Spleen (tissue), 11 donors: ENCODE measurements around the gene PSMA7. TPM values are rescaled to one million over a fixed set of nuclear protein-coding genes. Genes with fewer than 3 reads are reported as not detected.

Source experiments
- DNase-seq: peaks from one replicate; pipeline ENCODE4 v3.0.0-alpha.2; 2020
- H3K27ac ChIP-seq, 8 donors: fragments of 200-600 bp; sonication (generic) in 7 of 8; 1 replicate in 4 of 8; 2 replicates in 4 of 8; pipeline versions ENCODE4 v1.5.0 to v1.8.0; 2016 to 2021; ENCODE audit warnings: inconsistent platforms in 4 of 8, mild to moderate bottlenecking in 4 of 8, moderate library complexity in 1 of 8
- H3K27me3 ChIP-seq, 7 donors: fragments of 200-600 bp; sonication (generic) in 6 of 7; replicated peaks in 1 of 7; 1 replicate in 4 of 7; 2 replicates in 3 of 7; pipeline versions ENCODE4 v1.5.0 to v1.8.0; 2016 to 2021; ENCODE audit warnings: inconsistent platforms in 3 of 7, mild to moderate bottlenecking in 1 of 7
- H3K36me3 ChIP-seq, 6 donors: fragments of 200-600 bp; sonication (generic) in 5 of 6; 1 replicate in 4 of 6; 2 replicates in 2 of 6; pipeline versions ENCODE4 v1.5.0 to v1.8.0; 2016 to 2021; ENCODE audit warnings: inconsistent platforms in 2 of 6
- H3K4me1 ChIP-seq, 6 donors: fragments of 200-600 bp; sonication (generic) in 5 of 6; 1 replicate in 3 of 6; 2 replicates in 3 of 6; pipeline versions ENCODE4 v1.5.0 to v1.8.0; 2016 to 2021; ENCODE audit warnings: inconsistent platforms in 3 of 6
- H3K4me3 ChIP-seq, 8 donors: fragments of 200-600 bp; sonication (generic) in 7 of 8; 1 replicate in 4 of 8; 2 replicates in 4 of 8; pipeline versions ENCODE4 v1.5.0 to v1.8.0; 2016 to 2021; ENCODE audit warnings: inconsistent platforms in 4 of 8, mild to moderate bottlenecking in 4 of 8, moderate library complexity in 2 of 8
- H3K9me3 ChIP-seq, 8 donors: fragments of 200-600 bp; sonication (generic) in 7 of 8; 1 replicate in 4 of 8; 2 replicates in 4 of 8; pipeline versions ENCODE4 v1.5.0 to v1.8.0; 2016 to 2021; ENCODE audit warnings: inconsistent platforms in 4 of 8
- CTCF ChIP-seq, 11 experiments: fragments of 200-600 bp in 7 of 11; fragments of 450-650 bp in 4 of 11; sonication (generic) in 4 of 11; IDR thresholded peaks in 8 of 11; conservative IDR thresholded peaks in 3 of 11; 1 replicate in 7 of 11; 2 replicates in 4 of 11; pipeline versions ENCODE4 v1.4.0 to v1.8.0; 2016 to 2021; ENCODE audit warnings: antibody characterized with exemption in 11 of 11, inconsistent platforms in 4 of 11, mild to moderate bottlenecking in 1 of 11
- POLR2A ChIP-seq, 3 donors: fragments of 450-650 bp; IDR thresholded peaks; one replicate each; pipeline ENCODE4 v1.5.1; 2017; ENCODE audit warnings: antibody characterized with exemption in 3 of 3, mild to moderate bottlenecking in 1 of 3
- POLR2AphosphoS5 ChIP-seq, 3 donors: sonication (generic); formaldehyde crosslinking; IDR thresholded peaks; one replicate each; pipeline ENCODE4 v1.5.1; 2017; ENCODE audit warnings: antibody characterized with exemption in 3 of 3
- WGBS, 5 donors: extraction: QIAGEN DNeasy Blood & Tissue Kit in 3 of 5; methylation state at CpG; one replicate each; pipeline versions ENCODE4 v1.1.5 to v1.1.7; 2013 to 2018; 5-methylcytosine and 5-hydroxymethylcytosine counted together
- intact Hi-C: fragments of 100-400 bp; cut with DNase I; formaldehyde crosslinking; loops from one replicate; pipeline ENCODE4 v1.15.0; 2023; ENCODE audit warnings: low total_unique reads
- polyA plus RNA-seq, 3 donors: library from polyadenylated mRNA; stranded (reverse); fragments of 200-250 nt; gene quantifications; one replicate each; pipeline ENCODE4 v1.2.1, GENCODE V29; 2013
- total RNA-seq, 7 donors: library from RNA; depleted of rRNA in 3 of 7; stranded (reverse); fragments of >200 nt in 3 of 7; fragmentation: NEBNext Ultra II Directional in 4 of 7; extraction: Animal tissue kit (Norgen Biotek cat#: 25700) in 4 of 7; gene quantifications; one replicate each; pipeline versions ENCODE4 v1.1.0 to v1.2.1, GENCODE V29; 2016 to 2021
- donor health status: healthy with polysubstance abuse.
- donor health status: DM: no; HTN: no; CAD: no; lungs with moderate emphysema.
- donor health status: DM: no; HTN: no; CAD: no.
- donor health status: Bipolar disorder and iron deficiency.
- donor health status: healthy.
- donor health status: DM: no; HTN: no; CAD: no.
- donor health status: DM: yes; HTN: yes; CAD: no.

The PSMA7 gene
- total and polyA plus RNA-seq, 10 donors: 157 to 281 (median 184) TPM

DNA sequence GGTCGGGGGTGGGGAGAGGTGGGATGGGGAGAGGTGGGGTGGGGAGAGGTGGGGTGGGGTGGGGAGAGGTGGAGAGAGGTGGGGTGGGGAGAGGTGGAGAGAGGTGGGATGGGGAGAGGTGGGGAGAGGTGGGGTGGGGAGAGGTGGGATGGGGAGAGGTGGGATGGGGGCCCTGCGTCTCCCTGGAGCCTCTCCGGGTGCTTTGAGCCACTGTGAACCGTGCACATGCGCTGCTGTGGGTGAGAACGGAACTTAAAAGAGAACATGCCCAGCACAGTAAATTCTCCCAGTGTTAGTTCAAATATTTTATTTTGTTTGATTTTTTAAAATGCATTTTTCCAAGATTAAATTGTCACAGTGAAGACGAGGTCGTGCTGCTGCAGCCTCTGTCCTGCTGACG is 17.1 kb upstream of the PSMA7 start:
- TF ChIP-seq POLR2AphosphoS5 (IDR thresholded peaks at IDR 0.05) (no peak), POLR2A (IDR thresholded peaks at IDR 0.05) (no peak), CTCF (IDR thresholded peaks at IDR 0.05 in 8 of 11, conservative IDR thresholded peaks at IDR 0.05 in 3 of 11) (no peak)
- H3K36me3 ChIP-seq: peaks cover 0 to 78% (median 46%) of the 10 kb centered on the region in 6 donors
- no peaks in the 10 kb centered on the region for H3K27me3 ChIP-seq
- intact Hi-C loops: no loop called here
- no peak overlapping the region for H3K4me3 ChIP-seq
- H3K27ac ChIP-seq: no peak overlapping the region
- no peaks in the 10 kb centered on the region for H3K9me3 ChIP-seq
- WGBS, 5 donors: 88 to 97% (median 95%) methylated on average over 8 to 9 of the region's 9 CpGs
- DNase-seq: no peak
- peaks cover 6 to 21% (median 11%) of the 10 kb centered on the region in 6 donors for H3K4me1 ChIP-seq

GRCh38 chr20:62159839-62160238 is 16.6 kb upstream of the PSMA7 start:
- intact Hi-C loops: no loop called here
- WGBS, 5 donors: 78 to 84% (median 80%) methylated on average over 14 of the region's 14 CpGs
- no peaks in the 10 kb centered on the region for H3K9me3 ChIP-seq
- TF ChIP-seq POLR2AphosphoS5 (IDR thresholded peaks at IDR 0.05) (no peak), CTCF (IDR thresholded peaks at IDR 0.05 in 8 of 11, conservative IDR thresholded peaks at IDR 0.05 in 3 of 11) (no peak)
- no peak for DNase-seq
- H3K4me1 ChIP-seq: peaks cover 6 to 21% (median 11%) of the 10 kb centered on the region in 6 donors
- no peak overlapping the region for H3K4me3 ChIP-seq
- no peak overlapping the region for H3K27ac ChIP-seq
- H3K36me3 ChIP-seq: peaks cover 0 to 78% (median 43%) of the 10 kb centered on the region in 6 donors
- H3K27me3 ChIP-seq: no peaks in the 10 kb centered on the region

DNA sequence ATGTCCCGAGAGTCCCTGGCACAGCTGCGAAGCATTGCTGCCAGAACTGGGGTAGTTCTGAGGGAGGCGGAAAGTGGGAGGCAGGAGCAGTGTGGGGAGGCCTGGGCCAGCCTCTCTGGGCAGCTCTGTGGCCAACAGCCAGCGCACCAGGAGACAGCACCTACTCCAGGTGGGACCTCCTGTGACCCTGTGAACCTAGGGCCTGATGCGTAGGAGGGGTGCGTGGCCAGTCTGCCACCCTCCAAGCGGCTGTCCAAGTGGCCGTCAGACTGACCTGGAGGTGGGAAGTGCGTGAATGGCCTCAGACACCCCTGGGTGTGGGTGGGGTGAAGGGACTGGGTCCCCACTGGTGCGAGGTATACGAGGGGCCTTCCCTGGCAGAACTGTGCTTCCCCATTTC is 15.9 kb upstream of the PSMA7 start:
- Histone ChIP-seq H3K27ac (no peak overlapping the region), H3K4me3 (no peak overlapping the region), H3K4me1 (peaks cover 6 to 21% (median 11%) of the 10 kb centered on the region in 6 donors), H3K27me3 (no peaks in the 10 kb centered on the region), H3K9me3 (no peaks in the 10 kb centered on the region), H3K36me3 (peaks cover 0 to 78% (median 35%) of the 10 kb centered on the region in 6 donors)
- intact Hi-C loops: no loop called here
- DNase-seq: no peak
- TF ChIP-seq POLR2AphosphoS5 (IDR thresholded peaks at IDR 0.05): no peak
- TF ChIP-seq POLR2A (IDR thresholded peaks at IDR 0.05): no peak
- TF ChIP-seq CTCF (IDR thresholded peaks at IDR 0.05 in 8 of 11, conservative IDR thresholded peaks at IDR 0.05 in 3 of 11): no peak
- WGBS, 5 donors: 89 to 96% (median 93%) methylated on average over 10 to 11 of the region's 11 CpGs

GRCh38 chr20:62158541-62158940 is 15.3 kb upstream of the PSMA7 start:
- Histone ChIP-seq H3K4me3 (no peak overlapping the region), H3K27ac (no peak overlapping the region), H3K4me1 (peaks cover 6 to 21% (median 11%) of the 10 kb centered on the region in 6 donors), H3K36me3 (peaks cover 0 to 78% (median 30%) of the 10 kb centered on the region in 6 donors), H3K9me3 (peaks cover 0 to 3% (median 0%) of the 10 kb centered on the region in 8 donors), H3K27me3 (no peaks in the 10 kb centered on the region)
- TF ChIP-seq POLR2A (IDR thresholded peaks at IDR 0.05): no peak
- no peak for DNase-seq
- intact Hi-C loops: no loop called here
- WGBS, 5 donors: 93 to 96% (median 96%) methylated on average over 19 to 22 of the region's 22 CpGs

GRCh38 chr20:62158088-62158400 is 14.8 kb upstream of the PSMA7 start:
- Histone ChIP-seq H3K4me1 (peaks cover 6 to 21% (median 11%) of the 10 kb centered on the region in 6 donors), H3K36me3 (peaks cover 0 to 78% (median 25%) of the 10 kb centered on the region in 6 donors), H3K27ac (no peak overlapping the region), H3K9me3 (peaks cover 0 to 8% (median 2%) of the 10 kb centered on the region in 8 donors), H3K27me3 (no peaks in the 10 kb centered on the region), H3K4me3 (no peak overlapping the region)
- no peak for DNase-seq
- TF ChIP-seq POLR2AphosphoS5 (IDR thresholded peaks at IDR 0.05) (no peak), POLR2A (IDR thresholded peaks at IDR 0.05) (no peak)
- 91 to 98% (median 96%) methylated on average over 12 of the region's 12 CpGs for WGBS, 5 donors
- intact Hi-C loops: no loop called here
